ENCODE results near the gene CTF1.

GRCh38 chr16:30931068-30931650, 34.7 kb downstream of the CTF1 start:
- TF ChIP-seq CTCF (conservative IDR thresholded peaks at IDR 0.05; ENCODE audit: low read length) = no peak
- TF ChIP-seq EZH2phosphoT487 (IDR thresholded peaks at IDR 0.05; ENCODE audit: borderline replicate concordance, low read depth, low read length) = no peak

All from OCI-LY7 (cell line).